A549 (cell line): ENCODE data around the gene TRAFD1. TPM values are rescaled to one million over a fixed set of nuclear protein-coding genes. Genes with fewer than 3 reads are reported as not detected.

Experiments used
- ATAC-seq, 2 experiments: fragments of 200-7000 bp in 1 of 2; fragments of >200 bp in 1 of 2; cut with Nextera tagmentation in 1 of 2; cut with Tn5 transposase in 1 of 2; 3 replicates each; pipeline versions ENCODE4 v1.8.0 to v1.9.1; 2018 to 2020; ENCODE audit warnings: mild to moderate bottlenecking in 1 of 2, moderate library complexity in 1 of 2
- CTCF ChIA-PET: fragments of 300-600 bp; sonication (Branson Sonifier 250); formaldehyde crosslinking; extraction: SDS; loops from one replicate; lab custom pipeline; 2021; ENCODE audit warnings: antibody characterized with exemption, inconsistent platforms; lab: Yijun Ruan, JAX
- POLR2A ChIA-PET: fragments of 350-600 bp; formaldehyde crosslinking; extraction: SDS; loops from one replicate; lab custom pipeline; 2021; ENCODE audit warnings: antibody characterized with exemption, inconsistent platforms; lab: Yijun Ruan, JAX
- DNase-seq, 2 experiments: peaks; one replicate each; pipeline versions ENCODE4 v3.0.0 to v3.0.0-alpha.2; 2011 to 2016; ENCODE audit warnings: low read depth in 1 of 2, low spot score in 1 of 2
- FAIRE-seq: peaks from 2 replicates; lab custom pipeline; 2011; peaks lifted over from hg19 to GRCh38; lab: Jason Lieb, UNC
- H3K27ac ChIP-seq, 2 experiments: fragments of >200 bp; sonication (Bioruptor Twin); formaldehyde crosslinking; 3 replicates each; pipeline ENCODE4 v1.5.1; 2016 to 2017
- H3K4me1 ChIP-seq: fragments of >200 bp; sonication (Bioruptor Twin); formaldehyde crosslinking; 3 replicates; pipeline ENCODE4 v1.6.1; 2016
- H3K4me2 ChIP-seq: fragments of >200 bp; sonication (Bioruptor Twin); formaldehyde crosslinking; 3 replicates; pipeline ENCODE4 v1.6.1; 2016
- H3K4me3 ChIP-seq: fragments of >200 bp; sonication (Bioruptor Twin); formaldehyde crosslinking; 3 replicates; pipeline ENCODE4 v1.5.1; 2016
- H3K9me3 ChIP-seq: fragments of >200 bp; sonication (Bioruptor Twin); formaldehyde crosslinking; 3 replicates; pipeline ENCODE4 v1.6.1; 2016
- BCL3 ChIP-seq: fragments of >200 bp; sonication (Bioruptor Twin); formaldehyde crosslinking; IDR thresholded peaks from 3 replicates; pipeline ENCODE4 v1.6.1; 2016
- CBX2 ChIP-seq: fragments of 200-600 bp; sonication (generic); IDR thresholded peaks from 2 replicates; pipeline ENCODE4 v1.6.1; 2016; ENCODE audit warnings: low read depth, mild to moderate bottlenecking, borderline replicate concordance
- CBX8 ChIP-seq: fragments of 200-600 bp; sonication (generic); IDR thresholded peaks from 2 replicates; pipeline ENCODE4 v1.6.1; 2016
- CHD2 ChIP-seq: fragments of 150-350 bp; IDR thresholded peaks from 2 replicates; pipeline ENCODE4 v1.6.1; 2014; ENCODE audit warnings: low read length; ENCODE audit not compliant: partially characterized antibody
- EHF ChIP-seq: fragments of 250-450 bp; sonication (Bioruptor Pico); IDR thresholded peaks from 2 replicates; pipeline ENCODE4 v1.5.0; 2020; ENCODE audit warnings: mild to moderate bottlenecking
- ESRRA ChIP-seq: fragments of 150-350 bp; IDR thresholded peaks from 2 replicates; pipeline ENCODE4 v1.6.1; 2014; ENCODE audit warnings: mild to moderate bottlenecking, low read length, borderline replicate concordance
- FOSB ChIP-seq: fragments of 250-450 bp; sonication (Bioruptor Pico); IDR thresholded peaks from 2 replicates; pipeline ENCODE4 v1.5.0; 2020; ENCODE audit warnings: mild to moderate bottlenecking, moderate library complexity
- HDAC2 ChIP-seq: fragments of 200-600 bp; sonication (generic); IDR thresholded peaks from 2 replicates; pipeline ENCODE4 v1.6.1; 2016
- HES2 ChIP-seq: fragments of >200 bp; sonication (Bioruptor Twin); formaldehyde crosslinking; IDR thresholded peaks from 2 replicates; pipeline ENCODE4 v1.6.1; 2016
- HMGXB4 ChIP-seq: fragments of 250-450 bp; sonication (Bioruptor Pico); IDR thresholded peaks from 2 replicates; pipeline ENCODE4 v1.5.0; 2021; ENCODE audit warnings: mild to moderate bottlenecking, moderate library complexity, borderline replicate concordance
- HOXA7 ChIP-seq: fragments of 250-450 bp; sonication (Bioruptor Pico); IDR thresholded peaks from 2 replicates; pipeline ENCODE4 v1.5.0; 2020; ENCODE audit warnings: mild to moderate bottlenecking, moderate library complexity
- JUN ChIP-seq, 2 experiments: fragments of >200 bp; sonication (Bioruptor Twin); formaldehyde crosslinking; IDR thresholded peaks; 2 replicates in 1 of 2; 3 replicates in 1 of 2; pipeline ENCODE4 v1.6.1; 2016 to 2017
- KDM1A ChIP-seq: fragments of 200-600 bp; sonication (generic); IDR thresholded peaks from 2 replicates; pipeline ENCODE4 v1.6.1; 2016; ENCODE audit warnings: low read depth, mild to moderate bottlenecking
- MAZ ChIP-seq: fragments of 150-350 bp; IDR thresholded peaks from 2 replicates; pipeline ENCODE4 v1.6.1; 2014; ENCODE audit warnings: antibody characterized with exemption, low read depth, low read length, borderline replicate concordance
- RCOR1 ChIP-seq: fragments of 150-350 bp; IDR thresholded peaks from 2 replicates; pipeline ENCODE4 v1.6.1; 2014; ENCODE audit warnings: antibody characterized with exemption, low read length, low read depth
- REST ChIP-seq: fragments of 200-600 bp; sonication (generic); IDR thresholded peaks from 2 replicates; pipeline ENCODE4 v1.6.1; 2016; ENCODE audit warnings: antibody characterized with exemption, mild to moderate bottlenecking, moderate library complexity
- ZSCAN20 ChIP-seq: fragments of 250-450 bp; sonication (Bioruptor Pico); IDR thresholded peaks from 2 replicates; pipeline ENCODE4 v1.8.0; 2022; ENCODE audit warnings: mild to moderate bottlenecking, moderate library complexity
- WGBS: methylation state at CpG from one replicate; pipeline ENCODE4 v1.1.6; 2017; ENCODE audit errors: missing lambda C conversion rate; 5-methylcytosine and 5-hydroxymethylcytosine counted together
- polyA plus RNA-seq, 4 experiments: library from polyadenylated mRNA; depleted of rRNA in 3 of 4; stranded (reverse); fragments of >200 nt; fragmentation: RNase III in 1 of 4; extraction: RNeasy Plus Mini Kit Qiagen cat#74134 plus additional on column Dnase treatment in 1 of 4; gene quantifications; 2 replicates in 3 of 4; 3 replicates in 1 of 4; pipeline ENCODE4 v1.2.3, GENCODE V29; 2011 to 2017

The TRAFD1 gene
- polyA plus RNA-seq, 2 of the 4 experiments (the other 2 are of a cell fraction) = 23.3 to 41.1 TPM

GRCh38 chr12:112130441-112130998, 5.2 kb downstream of the TRAFD1 start:
- no peak for DNase-seq
- Histone ChIP-seq H3K4me3 (peak overlapping the region; percentile 1; the same call in 1 of the 3 replicates), H3K9me3 (no peaks in the 10 kb centered on the region), H3K4me1 (peaks cover 43% of the 10 kb centered on the region), H3K4me2 (peak overlapping the region; percentile 74), H3K27ac (peak overlapping the region; percentile 37 to 72)
- WGBS = 7% methylated on average over 2 of the region's 2 CpGs
- POLR2A ChIA-PET = interaction anchor here (0.6 kb wide), 1 partner anchor 285 kb away, joined by 4 read pairs; no protein-coding TSS in a partner anchor
- TF ChIP-seq FOSB (CRISPR knock-in tag) (no peak), EHF (CRISPR knock-in tag) (peak; percentile 43; the same call in 1 of the 2 replicates)
- no peak for ATAC-seq
- peak; percentile 32 for FAIRE-seq
- CTCF ChIA-PET = no interaction called here

- WGBS = 91% methylated on average over 1 of the region's 1 CpG
- H3K4me1 ChIP-seq = peaks cover 37% of the 10 kb centered on the region
- no peak for TF ChIP-seq RCOR1
- TF ChIP-seq ZSCAN20 (CRISPR knock-in tag) = no peak
- no peak for TF ChIP-seq FOSB (CRISPR knock-in tag)
- TF ChIP-seq HES2 = no peak
- no peak for TF ChIP-seq ESRRA
- TF ChIP-seq CBX8 = no peak
- TF ChIP-seq MAZ = no peak
- TF ChIP-seq JUN (IDR thresholded peaks at IDR 0.05) = no peak
- TF ChIP-seq KDM1A = no peak
- TF ChIP-seq CBX2 = no peak
- no peak for TF ChIP-seq HDAC2
- TF ChIP-seq CHD2 = no peak
- no peak for TF ChIP-seq HOXA7 (CRISPR knock-in tag)
- no peak for TF ChIP-seq REST
- TF ChIP-seq HMGXB4 (CRISPR knock-in tag) = no peak
- TF ChIP-seq BCL3 = no peak
- TF ChIP-seq, all 56 proteins: peak for 0
- ChIA-PET POLR2A (no interaction called here), CTCF (no interaction called here)
- FAIRE-seq = no peak
- DNase-seq = no peak
- no peak for ATAC-seq
- peak overlapping the region; percentile 74; the same call in 2 of the 3 replicates for H3K4me2 ChIP-seq
- no peak overlapping the region for H3K4me3 ChIP-seq
- no peaks in the 10 kb centered on the region for H3K9me3 ChIP-seq
- no peak overlapping the region for H3K27ac ChIP-seq
Observed at GRCh38 chr12:112131686-112132085, 6.3 kb downstream of the TRAFD1 start.
